B cell (primary cell): ENCODE results near the gene NRL. TPM values are rescaled to one million over a fixed set of nuclear protein-coding genes. Genes with fewer than 3 reads are reported as not detected.
A peak's percentile ranks its signal among the peaks of the same experiment; 100 is the strongest.
"Not testable (repeated sequence)": the region's sequence is repeated elsewhere in the genome, so short reads cannot be mapped to it uniquely, and the experiment has no call there.

Source experiments
- ATAC-seq: fragments of 200-7000 bp; cut with Tn5 transposase; one replicate; pipeline ENCODE4 v1.10.0; 2021; ENCODE audit warnings: low read depth, mild to moderate bottlenecking, moderate number of reproducible peaks, moderate library complexity
- CTCF ChIA-PET: fragments of 350-600 bp; sonication (Branson Sonifier 250); formaldehyde crosslinking; loops from one replicate; lab custom pipeline; 2021; ENCODE audit warnings: antibody characterized with exemption, inconsistent platforms; lab: Charles Lee
- POLR2A ChIA-PET: fragments of 350-600 bp; sonication (Branson Sonifier 250); formaldehyde crosslinking; loops from one replicate; lab custom pipeline; 2021; ENCODE audit warnings: antibody characterized with exemption; lab: Charles Lee
- DNase-seq: peaks from one replicate; pipeline ENCODE4 v3.0.0; 2013
- H2AFZ ChIP-seq: 2 replicates; pipeline ENCODE4 v1.6.1; 2012; ENCODE audit warnings: mild to moderate bottlenecking, low read depth, low read length; ENCODE audit not compliant: insufficient read depth, poor library complexity, severe bottlenecking
- H3K27ac ChIP-seq, 2 donors: 1 replicate in 1 of 2; 2 replicates in 1 of 2; pipeline ENCODE4 v1.5.1; 2012 to 2013; ENCODE audit warnings: low read length in 2 of 2, mild to moderate bottlenecking in 2 of 2, moderate library complexity in 1 of 2
- H3K27me3 ChIP-seq, 4 experiments: fragments of 200-600 bp in 1 of 4; sonication (generic) in 1 of 4; replicated peaks in 1 of 4; 1 replicate in 2 of 4; 2 replicates in 2 of 4; pipeline versions ENCODE4 v1.6.1 to v1.7.0; 2013 to 2016; ENCODE audit warnings: low read length in 3 of 4, mild to moderate bottlenecking in 2 of 4, mixed read lengths in 1 of 4, moderate library complexity in 1 of 4; ENCODE audit not compliant: insufficient read depth in 4 of 4, control insufficient read depth in 3 of 4; ENCODE audit errors: control extremely low read depth in 1 of 4
- H3K36me3 ChIP-seq, 2 experiments: replicated peaks in 1 of 2; 1 replicate in 1 of 2; 2 replicates in 1 of 2; pipeline versions ENCODE4 v1.6.1 to v1.7.1; 2013; ENCODE audit warnings: low read length in 1 of 2; ENCODE audit not compliant: insufficient read depth in 2 of 2, control insufficient read depth in 1 of 2; ENCODE audit errors: control extremely low read depth in 1 of 2, extremely low read depth in 1 of 2
- H3K4me1 ChIP-seq, 2 donors: fragments of 200-600 bp in 1 of 2; sonication (generic) in 1 of 2; 1 replicate in 1 of 2; 2 replicates in 1 of 2; pipeline versions ENCODE4 v1.5.1 to v1.6.1; 2013 to 2017; ENCODE audit warnings: low read length in 2 of 2; ENCODE audit not compliant: control insufficient read depth in 2 of 2, insufficient read depth in 2 of 2
- H3K4me2 ChIP-seq: replicated peaks from 2 replicates; pipeline ENCODE3; 2012; ENCODE audit warnings: mild to moderate bottlenecking, low read depth, low read length; ENCODE audit not compliant: poor library complexity, severe bottlenecking
- H3K4me3 ChIP-seq, 5 experiments: fragments of 200-600 bp in 1 of 5; sonication (generic) in 1 of 5; 1 replicate in 3 of 5; 2 replicates in 2 of 5; pipeline versions ENCODE4 v1.5.1 to v1.7.0; 2011 to 2016; ENCODE audit warnings: low read length in 4 of 5, mild to moderate bottlenecking in 4 of 5, low read depth in 2 of 5, control low read depth in 1 of 5, moderate library complexity in 1 of 5; ENCODE audit not compliant: insufficient read depth in 1 of 5; ENCODE audit errors: control extremely low read depth in 1 of 5, extremely low read depth in 1 of 5
- H3K79me2 ChIP-seq: fragments of 200-600 bp; sonication (generic); one replicate; pipeline ENCODE4 v1.6.0; 2016; ENCODE audit warnings: low read length; ENCODE audit not compliant: control insufficient read depth, insufficient read depth
- H3K9ac ChIP-seq: fragments of 200-600 bp; sonication (generic); 2 replicates; pipeline ENCODE4 v1.6.1; 2017; ENCODE audit warnings: mild to moderate bottlenecking, low read length, moderate library complexity
- H3K9me3 ChIP-seq, 3 donors: one replicate each; pipeline versions ENCODE4 v1.6.1 to v1.7.1; 2013; ENCODE audit warnings: low read length in 2 of 3; ENCODE audit not compliant: control insufficient read depth in 2 of 3, insufficient read depth in 1 of 3; ENCODE audit errors: control extremely low read depth in 1 of 3
- H4K20me1 ChIP-seq: 2 replicates; pipeline ENCODE4 v1.6.0; 2012; ENCODE audit warnings: mild to moderate bottlenecking, low read length; ENCODE audit not compliant: insufficient read depth, control insufficient read depth, poor library complexity, severe bottlenecking
- H3K27ac Mint-ChIP-seq: one replicate; pipeline ENCODE4 v1.8.0; 2021; ENCODE audit warnings: mixed read lengths
- H3K27me3 Mint-ChIP-seq: one replicate; pipeline ENCODE4 v1.8.0; 2021; ENCODE audit warnings: mixed read lengths
- H3K4me1 Mint-ChIP-seq: one replicate; pipeline ENCODE4 v1.8.0; 2021; ENCODE audit warnings: mixed read lengths
- H3K4me3 Mint-ChIP-seq: one replicate; pipeline ENCODE4 v1.8.0; 2021; ENCODE audit warnings: mixed read lengths
- H3K9me3 Mint-ChIP-seq: one replicate; pipeline ENCODE4 v1.8.0; 2022; ENCODE audit warnings: mixed read lengths; ENCODE audit not compliant: insufficient read depth
- EZH2 ChIP-seq: IDR thresholded peaks from 2 replicates; pipeline ENCODE4 v1.6.1; 2012; ENCODE audit warnings: borderline replicate concordance, low read depth, mild to moderate bottlenecking, moderate library complexity, low read length; ENCODE audit not compliant: insufficient read depth, poor library complexity, severe bottlenecking
- WGBS: methylation state at CpG from one replicate; pipeline ENCODE4 v1.1.5; 2013; ENCODE audit warnings: missing lambda C conversion rate; ENCODE audit not compliant: insufficient coverage; 5-methylcytosine and 5-hydroxymethylcytosine counted together
- intact Hi-C: fragments of 100-400 bp; cut with micrococcal nuclease; formaldehyde crosslinking; loops from one replicate; pipeline ENCODE4 v1.10.0; 2022
- polyA plus RNA-seq: library from polyadenylated mRNA; depleted of rRNA; stranded (reverse); fragments of >200 nt; gene quantifications from 2 replicates; pipeline ENCODE4 v1.2.3, GENCODE V29; 2012
- total RNA-seq, 2 donors: library from RNA; stranded (reverse); fragments of 120-200 nt in 1 of 2; gene quantifications; 1 replicate in 1 of 2; 2 replicates in 1 of 2; pipeline versions ENCODE4 v1.2.3 to v1.2.4, GENCODE V29; 2013 to 2022
- TF ChIP-seq, protein P1 (sequence below): fragments of 200-600 bp; IDR thresholded peaks from one replicate; pipeline ENCODE4 v1.8.0; 2022; ENCODE audit warnings: antibody characterized with exemption, mild to moderate bottlenecking

NRL gene
- total and polyA plus RNA-seq, 2 donors (not counting 1 experiment from before 2014, with no cell fraction given), result 7.0 to 8.8 TPM

DNA sequence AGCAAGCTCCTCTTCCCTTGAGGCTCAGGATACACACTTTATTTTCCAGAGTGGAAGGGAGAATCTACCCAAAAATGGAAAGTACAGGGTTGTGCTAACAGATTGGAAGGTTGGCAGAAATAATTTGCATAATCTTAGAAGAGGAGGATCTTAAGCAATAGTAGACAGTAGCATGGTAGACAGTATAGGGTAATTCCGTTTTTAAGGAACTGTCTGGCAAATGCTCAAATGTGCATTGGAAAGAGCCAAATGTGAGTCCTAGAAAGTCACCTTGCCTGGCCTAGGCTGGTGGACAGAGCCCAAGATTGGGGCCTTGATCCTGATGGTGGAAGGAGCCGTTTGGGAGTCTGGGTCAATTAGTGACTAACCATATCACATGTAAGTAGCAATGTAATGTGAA is 76.1 kb downstream of the NRL start:
- H3K36me3 ChIP-seq, result no peaks in the 10 kb centered on the region
- intact Hi-C loops, result loop anchor here (5.0 to 10.0 kb wide), 3 partner anchors 51 to 474 kb away; partner anchors contain the start of genes AP1G2 and DHRS4L2
- no peaks in the 10 kb centered on the region for H4K20me1 ChIP-seq
- no peaks in the 10 kb centered on the region for H3K79me2 ChIP-seq
- Mint-ChIP-seq H3K27ac (no peak overlapping the region), H3K4me3 (no peak overlapping the region), H3K9me3 (no peaks in the 10 kb centered on the region), H3K4me1 (peaks cover 10% of the 10 kb centered on the region), H3K27me3 (no peaks in the 10 kb centered on the region)
- no peak overlapping the region for H3K9ac ChIP-seq
- H3K4me3 ChIP-seq, result no peak overlapping the region
- H3K4me1 ChIP-seq, result peaks cover 0 to 9% of the 10 kb centered on the region in 2 donors
- no peak overlapping the region for H2AFZ ChIP-seq
- no peak for DNase-seq
- ChIA-PET CTCF (interaction anchor here (1.0 to 1.5 kb wide), 3 partner anchors 10 to 70 kb away, joined by 3 to 11 read pairs (median 3); no protein-coding TSS in a partner anchor), POLR2A (no interaction called here)
- no peaks in the 10 kb centered on the region for H3K27me3 ChIP-seq
- H3K4me2 ChIP-seq, result no peak overlapping the region
- TF ChIP-seq EZH2, result no peak
- TF ChIP-seq, protein P1, sequence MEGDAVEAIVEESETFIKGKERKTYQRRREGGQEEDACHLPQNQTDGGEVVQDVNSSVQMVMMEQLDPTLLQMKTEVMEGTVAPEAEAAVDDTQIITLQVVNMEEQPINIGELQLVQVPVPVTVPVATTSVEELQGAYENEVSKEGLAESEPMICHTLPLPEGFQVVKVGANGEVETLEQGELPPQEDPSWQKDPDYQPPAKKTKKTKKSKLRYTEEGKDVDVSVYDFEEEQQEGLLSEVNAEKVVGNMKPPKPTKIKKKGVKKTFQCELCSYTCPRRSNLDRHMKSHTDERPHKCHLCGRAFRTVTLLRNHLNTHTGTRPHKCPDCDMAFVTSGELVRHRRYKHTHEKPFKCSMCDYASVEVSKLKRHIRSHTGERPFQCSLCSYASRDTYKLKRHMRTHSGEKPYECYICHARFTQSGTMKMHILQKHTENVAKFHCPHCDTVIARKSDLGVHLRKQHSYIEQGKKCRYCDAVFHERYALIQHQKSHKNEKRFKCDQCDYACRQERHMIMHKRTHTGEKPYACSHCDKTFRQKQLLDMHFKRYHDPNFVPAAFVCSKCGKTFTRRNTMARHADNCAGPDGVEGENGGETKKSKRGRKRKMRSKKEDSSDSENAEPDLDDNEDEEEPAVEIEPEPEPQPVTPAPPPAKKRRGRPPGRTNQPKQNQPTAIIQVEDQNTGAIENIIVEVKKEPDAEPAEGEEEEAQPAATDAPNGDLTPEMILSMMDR, result no peak
- no peaks in the 10 kb centered on the region for H3K9me3 ChIP-seq
- WGBS, result 100% methylated on average over 1 of the region's 2 CpGs
- ATAC-seq, result no peak
- no peak overlapping the region for H3K27ac ChIP-seq

DNA sequence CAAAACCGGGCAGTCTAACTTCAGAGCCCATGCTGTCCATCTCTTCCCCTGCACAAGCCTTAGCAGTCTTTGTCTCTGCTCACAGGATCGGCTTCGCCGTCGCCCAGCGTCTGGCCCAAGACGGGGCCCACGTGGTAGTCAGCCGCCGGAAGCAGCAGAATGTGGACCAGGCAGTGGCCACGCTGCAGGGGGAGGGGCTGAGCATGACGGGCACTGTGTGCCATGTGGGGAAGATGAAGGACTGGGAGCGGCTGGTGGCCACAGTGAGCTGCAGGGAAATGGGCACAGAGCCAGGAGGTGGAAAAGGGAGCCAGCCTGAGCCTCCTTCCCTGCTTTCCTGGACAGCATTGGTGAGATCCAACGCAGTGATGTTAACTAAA is 77.1 kb downstream of the NRL start:
- POLR2A ChIA-PET, result no interaction called here
- Histone ChIP-seq H3K27ac (no peak overlapping the region), H3K36me3 (no peaks in the 10 kb centered on the region), H3K79me2 (no peaks in the 10 kb centered on the region), H2AFZ (no peak overlapping the region), H3K27me3 (no peaks in the 10 kb centered on the region), H3K9me3 (peaks cover 0 to 3% (median 2%) of the 10 kb centered on the region in 3 donors), H3K9ac (no peak overlapping the region), H3K4me3 (no peak overlapping the region), H3K4me1 (peaks cover 0 to 9% of the 10 kb centered on the region in 2 donors), H3K4me2 (no peak overlapping the region), H4K20me1 (no peaks in the 10 kb centered on the region)
- intact Hi-C loops, result loop anchor here (5.0 to 10.0 kb wide), 3 partner anchors 50 to 473 kb away; partner anchors contain the start of genes AP1G2 and DHRS4L2
- 91% methylated on average over 13 of the region's 14 CpGs for WGBS
- no peak overlapping the region for H3K4me3 Mint-ChIP-seq
- H3K4me1 Mint-ChIP-seq, result peaks cover 10% of the 10 kb centered on the region
- CTCF ChIA-PET, result interaction anchor here (1.1 kb wide), 1 partner anchor 69 kb away, joined by 3 read pairs; no protein-coding TSS in a partner anchor
- ATAC-seq (no peak), DNase-seq (no peak)
- H3K27ac Mint-ChIP-seq, result no peak overlapping the region
- H3K27me3 Mint-ChIP-seq, result no peaks in the 10 kb centered on the region
- H3K9me3 Mint-ChIP-seq, result peaks cover 5% of the 10 kb centered on the region
- TF ChIP-seq, protein P1, result no peak
- TF ChIP-seq EZH2, result no peak

DNA sequence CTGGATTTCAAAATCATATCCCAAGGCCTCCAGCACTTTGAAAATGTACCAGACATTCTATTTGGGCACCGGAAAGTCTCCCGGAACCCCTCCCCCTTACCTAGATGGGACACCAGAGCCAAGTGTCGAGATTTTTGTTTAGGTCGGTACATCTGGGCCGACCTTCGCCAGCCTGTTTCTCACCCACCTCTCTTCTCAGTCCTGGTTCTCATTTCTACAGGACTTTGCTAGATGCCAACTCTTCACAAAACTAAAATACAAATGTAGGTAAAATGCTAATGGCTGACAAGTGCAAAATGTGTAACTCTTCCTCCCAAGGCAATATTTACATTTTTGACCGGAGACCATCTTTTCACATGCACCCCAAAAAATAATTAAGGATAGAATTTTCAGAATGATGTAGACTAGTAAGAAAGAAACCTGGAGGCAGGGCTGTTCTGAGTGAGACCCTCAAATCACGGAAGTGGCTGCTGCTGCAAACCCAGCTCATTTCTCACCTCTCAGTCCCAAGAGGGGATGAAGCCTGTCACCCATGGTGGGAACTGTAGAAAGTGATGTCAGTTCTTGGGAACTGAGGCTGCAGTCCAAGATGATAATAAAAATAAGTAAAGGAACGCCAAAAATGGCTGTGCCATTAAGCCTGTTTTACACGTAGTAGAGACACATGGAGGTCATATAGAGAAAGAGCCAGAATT is 77.6 kb downstream of the NRL start:
- H3K27ac ChIP-seq, result peak overlapping the region in 1 of 2 donors; percentile 38
- ATAC-seq, DNase-seq, H3K79me2 ChIP-seq, POLR2A ChIA-PET, H3K36me3 ChIP-seq, H3K9me3 ChIP-seq, H3K9me3 Mint-ChIP-seq, H4K20me1 ChIP-seq, CTCF ChIA-PET, H3K27me3 ChIP-seq, H3K27me3 Mint-ChIP-seq, H3K4me1 Mint-ChIP-seq, H3K4me1 ChIP-seq: not testable (repeated sequence)
- WGBS, result 35% methylated on average over 4 of the region's 10 CpGs
- Mint-ChIP-seq H3K27ac (peak overlapping the region; percentile 87), H3K4me3 (peak overlapping the region; percentile 98)
- H3K4me3 ChIP-seq, result peak overlapping the region in 4 of 5 experiments; percentile 57 to 77 (median 64)
- peak overlapping the region; percentile 84 for H3K9ac ChIP-seq
- peak overlapping the region; percentile 78 for H3K4me2 ChIP-seq
- intact Hi-C loops, result loop anchor here (1.0 to 10.0 kb wide), 4 partner anchors 23 to 472 kb away; partner anchors contain the start of genes AP1G2 and DHRS4L2
- H2AFZ ChIP-seq, result peak overlapping the region; percentile 92
